GM21447 (cell line): Measurements from ENCODE around the gene NDUFAF5.
A peak's percentile ranks its signal among the peaks of the same experiment; 100 is the strongest.

Source experiments
- ATAC-seq: cut with Tn5 transposase; IDR thresholded peaks from one replicate; pipeline ENCODE4 v1.9.1; 2021; ENCODE audit not compliant: unreplicated experiment

Gene NDUFAF5

GRCh38 chr20:13777171-13777601 is 7.6 kb upstream of the NDUFAF5 start:
- ATAC-seq: no peak

- ATAC-seq: peak; percentile 50
Observed at GRCh38 chr20:13778827-13779226, 6.0 kb upstream of the NDUFAF5 start.

- no peak for ATAC-seq
Observed at GRCh38 chr20:13783528-13783927, 1.3 kb upstream of the NDUFAF5 start.

DNA sequence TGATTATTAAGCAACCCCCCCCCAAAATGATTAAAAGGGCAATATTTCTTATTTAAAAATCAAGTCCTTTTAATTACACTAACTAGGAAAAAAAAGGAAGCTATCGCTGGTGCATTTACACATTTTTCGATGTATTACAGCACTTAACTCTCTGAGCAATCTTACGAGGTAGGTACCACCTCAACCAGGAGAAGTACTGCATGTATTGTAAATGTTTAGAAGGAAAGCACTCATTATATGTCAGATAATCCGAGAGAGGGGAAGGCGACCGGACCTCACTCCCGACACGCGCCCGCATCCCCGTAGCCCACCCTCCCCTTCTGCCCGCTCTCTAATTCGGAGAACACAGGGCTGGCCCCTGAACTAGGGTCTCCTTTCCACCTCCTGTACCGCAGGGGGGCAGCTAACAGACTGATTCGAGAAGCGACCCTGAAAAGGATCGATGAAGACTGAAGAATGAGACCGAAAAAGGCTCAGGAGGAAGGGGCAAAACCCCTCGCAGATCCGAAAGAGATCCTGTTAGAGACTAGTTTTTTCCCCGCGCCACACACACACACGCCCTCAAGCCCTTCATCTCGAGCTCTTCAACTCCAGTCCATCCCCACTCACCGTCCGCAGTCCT is 446 bp upstream of the NDUFAF5 start:
- ATAC-seq: peak; percentile 6

DNA sequence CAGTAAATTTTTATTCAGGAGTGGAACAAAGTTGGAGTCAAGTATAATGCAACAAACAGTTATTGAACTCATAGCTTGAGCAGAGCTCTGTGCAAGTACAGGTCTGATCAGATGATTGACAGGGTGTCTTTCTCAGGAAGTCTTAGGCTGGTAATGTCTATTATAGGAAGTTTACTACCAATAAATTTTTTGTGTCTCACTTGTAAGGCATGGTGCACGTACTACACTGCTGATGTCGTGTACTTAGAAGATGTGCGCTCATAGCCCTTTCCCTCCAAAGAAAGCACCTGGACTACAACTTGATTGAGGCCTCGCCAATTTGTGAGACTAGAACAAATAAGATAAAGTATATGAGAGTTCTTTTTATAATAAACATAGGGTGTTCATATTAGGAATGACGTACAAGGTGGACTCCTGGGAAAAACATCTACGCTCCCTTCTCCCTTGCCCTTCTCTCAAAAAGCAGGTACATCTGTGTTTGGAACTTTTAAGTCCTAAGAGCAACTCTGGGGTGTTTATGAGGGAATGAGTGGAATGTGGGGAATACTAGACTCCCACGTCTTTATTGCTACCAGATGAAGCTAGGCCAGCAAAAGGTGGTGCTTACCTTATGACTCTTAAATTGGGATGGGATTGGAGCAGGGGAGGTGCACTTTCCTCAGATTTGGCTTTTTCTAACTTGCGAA is 1.5 kb downstream of the NDUFAF5 start:
- ATAC-seq: no peak

DNA sequence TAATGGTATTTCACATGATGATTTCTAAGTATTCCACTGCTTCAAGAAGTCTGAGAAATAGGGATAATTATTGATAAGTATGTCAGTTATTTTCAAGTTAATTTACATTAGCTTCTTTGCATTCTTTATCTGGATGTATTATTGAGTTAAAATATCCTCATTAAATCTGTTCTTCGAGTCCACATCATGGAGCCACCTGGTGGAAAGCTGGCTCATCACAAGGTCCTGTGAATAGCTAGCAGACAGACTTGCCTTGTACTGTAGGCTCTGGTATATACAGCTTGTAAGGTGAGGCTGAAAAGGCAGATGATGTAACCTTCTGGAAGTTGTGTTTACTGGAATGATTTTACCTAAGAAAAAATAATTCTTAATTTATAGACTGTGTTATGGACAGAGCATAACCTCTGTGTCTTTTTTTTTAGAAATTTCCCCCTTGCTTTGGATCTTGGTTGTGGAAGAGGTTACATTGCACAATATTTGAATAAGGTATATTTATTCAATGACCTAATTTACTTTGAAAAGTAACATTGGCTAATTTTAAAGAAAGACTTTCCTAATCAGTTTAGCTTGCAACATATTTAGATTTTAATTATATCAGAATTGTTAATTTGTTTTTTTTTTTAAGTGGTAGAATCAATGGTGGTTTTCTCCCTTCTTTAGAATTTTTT is 3.5 kb downstream of the NDUFAF5 start:
- no peak for ATAC-seq

DNA sequence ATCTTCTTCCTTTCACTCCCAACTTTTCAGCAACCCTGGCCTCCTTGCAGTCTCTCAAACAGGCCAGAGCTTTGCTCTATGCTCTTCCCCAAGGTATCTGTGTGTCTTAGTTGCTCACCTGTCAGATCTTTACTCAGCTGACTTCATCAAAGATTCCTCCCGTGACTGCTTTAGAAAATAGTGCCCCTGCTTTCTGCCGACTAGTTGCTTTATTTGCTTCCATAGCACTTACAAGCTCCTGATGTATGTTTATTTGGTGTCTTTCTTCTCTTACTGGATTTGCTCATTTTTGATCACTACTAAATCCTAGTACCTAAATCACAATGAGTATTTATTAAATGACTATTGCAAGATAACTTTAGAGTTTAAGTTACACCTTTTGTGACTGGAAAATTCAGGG is 5.9 kb downstream of the NDUFAF5 start:
- no peak for ATAC-seq

GRCh38 chr20:13791540-13792459 is 7.0 kb downstream of the NDUFAF5 start:
- ATAC-seq: no peak

GRCh38 chr20:13793001-13793400 is 8.2 kb downstream of the NDUFAF5 start:
- ATAC-seq: no peak

- ATAC-seq: no peak
Observed at GRCh38 chr20:13794667-13795066, 9.8 kb downstream of the NDUFAF5 start.

- no peak for ATAC-seq
Observed at GRCh38 chr20:13799040-13799439, 14.2 kb downstream of the NDUFAF5 start.

- ATAC-seq: no peak
Observed at GRCh38 chr20:13799974-13800373, 15.1 kb downstream of the NDUFAF5 start.

DNA sequence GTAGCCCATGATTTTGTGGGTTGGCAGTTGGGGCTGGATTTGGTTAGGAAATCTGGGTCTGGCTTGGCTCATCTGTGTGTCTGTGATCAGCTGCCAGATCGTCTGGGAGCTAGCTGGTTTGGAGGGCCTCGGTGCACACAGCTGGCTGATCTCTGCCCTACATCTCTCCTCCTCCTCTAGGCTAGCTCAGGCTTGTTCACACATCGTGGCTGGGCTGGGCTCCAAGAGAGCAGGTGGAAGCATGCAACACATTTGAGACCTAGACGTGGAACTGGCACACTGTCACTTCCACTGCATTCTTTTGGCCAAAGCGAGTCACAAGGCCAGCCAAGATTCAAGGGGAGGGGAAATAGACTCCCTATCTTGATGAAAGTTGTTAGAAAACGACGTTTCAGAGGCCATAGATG is 15.9 kb downstream of the NDUFAF5 start:
- no peak for ATAC-seq

GRCh38 chr20:13809373-13809772 is 24.5 kb downstream of the NDUFAF5 start:
- ATAC-seq: no peak

DNA sequence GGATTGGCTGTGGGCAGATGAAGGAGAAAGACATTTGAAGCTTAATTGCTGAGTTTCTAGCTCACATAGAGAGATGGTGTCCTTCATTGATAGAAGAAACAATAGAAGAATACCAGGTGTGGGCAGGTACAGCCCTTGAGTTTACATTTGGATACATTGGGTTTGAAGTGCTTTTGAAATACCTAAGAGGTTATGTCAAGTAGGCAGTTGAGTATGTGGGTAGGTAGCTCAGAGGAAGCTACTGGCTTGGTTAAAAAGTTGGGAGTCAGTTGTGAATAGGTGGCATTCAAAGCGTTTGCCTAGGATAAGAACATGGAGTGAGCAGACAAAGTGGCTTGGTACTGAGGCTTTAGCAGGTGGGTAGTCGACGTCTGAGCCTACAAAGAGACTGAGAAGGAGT is 25.0 kb downstream of the NDUFAF5 start:
- no peak for ATAC-seq

GRCh38 chr20:13810446-13810845 is 25.6 kb downstream of the NDUFAF5 start:
- no peak for ATAC-seq

DNA sequence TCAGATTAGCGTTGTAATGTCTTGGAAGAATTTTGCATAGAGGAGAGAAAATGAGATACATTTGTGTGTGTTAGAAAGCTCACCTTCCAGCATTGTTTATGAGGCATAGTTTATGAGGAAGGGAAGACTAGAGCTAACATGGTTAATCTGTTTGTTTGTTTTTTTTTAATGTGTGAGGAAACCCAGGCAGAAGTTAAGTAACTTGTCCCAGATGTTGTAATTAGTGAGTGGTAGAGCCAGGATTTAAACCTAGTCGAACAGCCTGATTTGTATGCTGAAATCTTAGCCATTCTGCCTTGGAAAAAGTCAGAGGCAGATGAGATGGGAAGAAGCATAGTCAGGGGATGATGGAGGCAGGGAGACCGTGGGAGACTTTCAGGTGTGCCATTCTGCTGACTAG is 29.1 kb downstream of the NDUFAF5 start:
- no peak for ATAC-seq

DNA sequence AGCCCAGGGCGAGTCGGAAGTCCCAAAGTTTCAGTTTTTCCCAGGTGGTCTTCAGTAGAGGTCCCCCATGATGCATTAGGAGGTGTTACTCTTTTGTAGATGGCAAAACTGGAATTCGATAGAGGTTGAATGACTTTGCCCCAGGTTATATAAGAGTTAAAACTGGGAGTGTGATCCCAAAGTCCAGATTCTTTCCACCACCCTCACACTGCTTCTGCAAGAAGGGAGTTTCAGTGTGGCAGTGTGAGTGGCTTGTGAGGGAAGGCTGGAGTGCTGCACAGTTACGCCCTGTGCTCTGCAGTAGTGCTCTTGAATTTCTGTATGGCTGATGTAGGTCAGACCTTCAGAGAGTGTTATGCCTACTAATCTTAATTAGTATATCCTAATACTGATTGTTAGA is 29.8 kb downstream of the NDUFAF5 start:
- ATAC-seq: no peak

GRCh38 chr20:13816757-13817156 is 31.9 kb downstream of the NDUFAF5 start:
- no peak for ATAC-seq

GRCh38 chr20:13817342-13817741 is 32.5 kb downstream of the NDUFAF5 start:
- ATAC-seq: no peak
